LHCN-M2 (cell line): ENCODE results near the gene KCNQ2. TPM values are rescaled to one million over a fixed set of nuclear protein-coding genes. Genes with fewer than 3 reads are reported as not detected.

Source experiments
- DNase-seq: peaks from one replicate; pipeline ENCODE4 v3.0.0-alpha.2; 2012; ENCODE audit warnings: low read depth
- total RNA-seq: library from RNA; depleted of rRNA; stranded (reverse); fragments of >200 nt; gene quantifications from 2 replicates; pipeline ENCODE4 v1.2.3, GENCODE V29; 2014

The KCNQ2 gene
- total RNA-seq, 1 experiment from 2014 or later, result not detected

DNA sequence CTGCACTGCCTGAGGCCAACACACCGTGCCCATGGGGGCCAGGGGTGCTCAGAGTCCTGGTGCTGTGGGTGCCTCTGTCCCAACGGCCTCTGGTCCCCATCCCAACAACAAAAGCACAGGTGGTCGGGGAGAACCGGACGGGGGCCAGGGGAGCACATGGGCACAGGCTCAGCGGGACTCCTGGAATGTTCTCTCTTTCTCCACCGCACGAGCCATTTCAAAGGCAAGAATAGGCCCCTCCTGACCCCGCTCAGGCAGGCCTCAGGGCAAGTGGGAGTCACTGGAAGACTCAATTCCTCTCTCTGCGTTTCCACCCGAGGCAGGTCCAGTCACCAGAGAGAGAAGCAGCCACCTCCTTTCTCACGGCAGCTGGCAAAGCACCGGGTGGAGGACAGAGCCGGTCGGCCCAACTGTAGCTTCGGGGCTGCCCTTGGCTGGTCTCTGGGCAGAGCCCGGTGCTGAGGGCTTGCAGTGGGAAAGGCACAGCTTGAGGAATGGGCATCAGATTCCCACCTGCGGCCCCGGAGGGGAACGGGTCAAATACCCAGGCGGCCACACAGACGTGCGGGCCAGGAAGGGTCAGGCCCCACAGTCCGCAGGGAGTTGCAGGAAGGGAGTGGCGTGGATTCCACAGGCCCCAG, 55.2 kb downstream of the KCNQ2 start:
- DNase-seq, result no peak

DNA sequence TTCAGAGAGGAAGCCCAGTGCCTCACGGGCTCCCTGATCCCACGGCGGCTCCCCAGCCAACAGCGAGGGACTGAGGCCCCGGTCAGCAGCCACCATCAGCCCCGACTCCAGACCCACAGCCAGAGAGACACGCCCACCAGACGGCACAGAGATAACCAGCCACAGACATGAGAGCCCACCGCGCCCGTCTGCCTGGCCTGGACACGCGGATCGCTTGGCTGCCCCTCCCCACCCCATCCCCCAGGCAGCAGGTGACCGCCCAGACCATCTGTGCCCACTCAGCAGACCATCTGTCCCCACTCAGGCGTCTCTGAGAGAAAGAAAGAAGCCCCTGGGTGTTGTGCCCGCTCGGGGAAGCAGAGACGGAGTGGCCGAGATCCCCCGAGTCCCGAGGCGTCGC, 55.8 kb downstream of the KCNQ2 start:
- no peak for DNase-seq

DNA sequence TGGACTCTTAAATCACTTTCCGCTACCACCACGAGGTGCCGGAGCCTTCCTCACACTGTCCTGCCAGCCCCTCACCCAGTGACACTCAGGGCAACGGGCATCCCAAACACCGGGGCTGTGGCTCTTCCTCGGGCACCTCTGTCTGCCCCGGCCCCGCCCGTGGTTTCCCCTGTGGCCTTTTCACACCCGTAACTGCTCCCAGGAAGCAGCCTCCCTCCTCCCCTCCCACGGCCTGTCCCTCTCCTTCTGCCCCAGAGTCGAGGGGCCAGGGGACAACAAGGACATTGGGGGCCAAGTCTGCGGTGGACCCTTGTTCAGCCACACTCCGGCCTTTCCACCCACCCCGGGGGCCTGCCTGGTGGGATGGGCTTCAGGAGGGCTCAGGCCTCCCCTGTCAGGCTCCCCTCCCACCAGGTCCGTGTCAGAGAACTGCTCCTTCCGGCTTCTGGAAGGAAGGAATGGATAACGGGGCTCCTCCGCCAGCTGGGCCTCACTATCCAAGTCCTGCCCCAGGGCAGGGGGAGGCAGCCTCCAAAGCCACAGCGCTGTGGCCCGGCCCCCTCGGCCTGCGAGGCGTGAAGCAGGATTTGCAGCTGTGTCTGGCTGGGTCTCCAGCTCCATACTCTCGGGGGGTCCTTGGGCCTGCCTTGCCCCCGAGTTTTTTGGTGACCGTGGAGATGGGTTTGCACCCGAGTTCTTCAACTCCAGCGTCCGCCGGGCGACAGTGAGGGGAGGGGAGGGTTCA, 56.6 kb downstream of the KCNQ2 start:
- no peak for DNase-seq

DNA sequence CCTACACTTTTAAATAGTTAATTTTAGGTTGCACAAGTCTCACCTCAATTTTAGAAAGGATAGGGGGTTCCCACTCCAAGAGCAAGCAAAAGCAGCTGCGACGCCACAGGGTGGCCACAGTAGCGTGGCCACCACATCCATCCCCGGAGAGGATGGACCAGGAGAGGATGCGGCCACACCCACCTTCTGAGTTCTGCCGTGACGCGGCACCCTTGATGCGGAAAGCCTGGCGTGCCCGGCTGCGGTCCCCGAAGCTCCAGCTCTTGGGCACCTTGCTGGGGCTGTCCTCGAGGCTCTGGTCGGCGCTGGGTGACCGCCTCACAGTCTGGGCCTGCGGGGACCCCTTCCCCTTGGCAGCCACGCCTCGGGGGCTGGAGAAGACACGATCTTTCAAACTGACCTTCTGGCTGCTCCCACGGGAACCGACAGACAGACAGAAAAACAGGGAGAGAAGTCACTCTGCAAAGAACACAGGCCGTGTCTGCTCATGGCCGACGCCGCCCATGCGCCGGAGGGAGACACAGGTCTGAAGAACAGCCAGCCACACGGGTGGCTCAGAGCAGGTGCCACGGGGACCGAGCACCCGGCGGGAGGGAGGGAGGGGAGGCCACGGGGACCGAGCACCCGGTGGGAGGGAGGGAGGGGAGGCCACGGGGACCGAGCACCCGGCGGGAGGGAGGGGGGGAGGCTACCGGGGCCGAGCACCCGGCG, 57.6 kb downstream of the KCNQ2 start:
- no peak for DNase-seq

DNA sequence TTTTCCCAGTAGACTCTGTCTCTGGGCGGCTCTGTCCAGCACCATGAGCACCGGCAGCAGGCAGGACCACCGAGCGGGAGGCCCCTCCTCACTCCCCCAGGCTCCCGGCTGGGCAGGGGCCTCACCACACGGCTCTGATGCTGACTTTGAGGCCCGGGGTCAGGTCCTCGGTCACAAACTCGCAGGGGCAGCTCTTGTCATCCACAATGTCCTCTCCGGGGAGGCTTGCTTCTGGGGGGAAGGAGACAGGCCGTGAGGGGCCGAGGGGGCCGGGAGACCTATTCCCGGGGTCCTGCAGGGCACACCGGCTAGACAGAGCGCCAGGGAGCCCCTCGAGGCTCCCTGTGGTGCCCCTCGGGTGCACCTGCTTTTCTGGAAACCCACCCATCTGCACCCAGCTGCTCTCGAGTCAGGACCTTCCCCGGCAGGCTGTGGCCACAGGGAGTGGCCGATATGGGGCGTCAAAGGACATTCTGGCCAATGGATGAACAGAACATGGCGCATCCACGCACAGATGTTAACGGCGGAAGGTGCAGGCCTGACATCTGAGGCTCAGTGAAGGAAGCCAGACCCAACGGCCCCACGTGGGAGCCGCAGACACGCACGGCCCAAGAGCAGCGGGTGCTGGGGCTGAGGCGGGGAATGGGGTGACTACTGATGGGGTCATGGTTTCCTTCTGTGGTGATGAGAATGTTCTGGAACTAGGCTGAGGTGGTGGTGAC, 58.3 kb downstream of the KCNQ2 start:
- DNase-seq, result no peak

DNA sequence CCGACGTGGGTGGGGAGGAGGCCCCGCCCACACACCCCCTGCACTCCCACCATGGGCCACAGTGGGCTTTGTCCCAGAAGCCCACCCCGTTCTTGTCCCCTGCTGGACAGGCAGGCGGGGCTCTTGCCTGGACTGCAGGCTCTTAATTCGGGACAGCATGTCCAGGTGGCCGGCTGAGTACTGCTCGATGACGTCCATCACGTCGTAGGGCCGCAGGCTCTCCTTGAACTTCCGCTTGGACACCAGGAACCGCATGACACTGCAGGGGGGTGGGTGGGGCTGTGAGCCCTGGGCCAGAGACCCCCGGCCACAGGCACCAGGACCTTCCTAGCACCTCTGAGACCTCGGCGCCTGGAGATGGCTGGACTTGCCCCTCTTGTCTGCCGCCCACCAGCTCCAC, 59.1 kb downstream of the KCNQ2 start:
- DNase-seq, result no peak

DNA sequence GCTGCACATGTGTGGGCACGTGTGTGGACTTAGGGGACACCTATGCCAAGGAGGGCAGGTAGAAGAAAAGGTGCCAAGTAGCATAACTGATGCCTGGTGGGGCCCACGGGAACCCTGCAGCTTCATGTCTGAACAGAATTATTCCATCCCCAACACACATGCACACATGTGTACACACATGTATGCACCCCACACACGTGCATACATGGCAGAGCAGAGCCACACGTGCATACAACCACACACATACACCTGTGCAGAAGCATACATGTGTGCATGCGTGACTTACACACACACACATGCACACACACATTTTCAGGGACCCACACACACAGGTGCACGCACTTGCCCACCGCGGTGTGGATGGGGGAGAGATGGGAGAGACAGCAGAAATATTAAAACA, 59.6 kb downstream of the KCNQ2 start:
- DNase-seq, result no peak

DNA sequence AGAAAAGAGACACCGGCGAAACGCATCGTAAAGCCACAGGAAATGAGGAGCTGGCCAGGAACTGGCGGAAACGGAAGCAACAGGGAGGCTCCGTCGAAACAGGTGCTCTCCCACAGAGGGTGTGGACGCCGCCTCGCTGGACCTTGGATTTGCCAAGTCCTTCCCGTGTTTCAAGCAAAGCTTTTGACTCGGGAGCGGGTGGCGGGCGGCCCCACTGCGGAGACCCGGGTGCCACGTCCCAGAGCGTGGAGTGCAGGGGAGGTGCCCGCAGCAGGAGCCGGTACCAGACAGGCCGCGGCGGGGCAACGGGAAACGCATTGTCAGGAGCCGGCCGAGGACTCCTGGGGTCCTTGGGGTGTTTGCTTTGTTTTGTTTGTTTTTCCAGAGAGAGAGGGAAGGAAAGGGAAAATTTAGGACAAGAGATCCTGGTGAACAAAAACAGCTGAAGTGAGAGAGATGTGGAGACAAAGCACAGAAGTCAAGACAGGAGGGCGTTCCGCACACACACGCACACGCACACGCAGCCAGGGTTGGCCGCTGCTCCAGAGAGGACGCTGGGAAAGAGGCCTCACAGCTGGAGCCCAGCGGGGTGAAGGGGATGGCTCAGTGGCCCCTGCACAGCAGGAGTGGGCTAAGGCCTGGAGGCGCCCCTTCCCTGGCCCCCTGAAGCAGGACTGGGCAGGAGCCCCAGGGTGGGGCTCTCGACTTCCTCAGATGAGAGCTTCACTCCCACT, 60.4 kb downstream of the KCNQ2 start:
- DNase-seq, result no peak

DNA sequence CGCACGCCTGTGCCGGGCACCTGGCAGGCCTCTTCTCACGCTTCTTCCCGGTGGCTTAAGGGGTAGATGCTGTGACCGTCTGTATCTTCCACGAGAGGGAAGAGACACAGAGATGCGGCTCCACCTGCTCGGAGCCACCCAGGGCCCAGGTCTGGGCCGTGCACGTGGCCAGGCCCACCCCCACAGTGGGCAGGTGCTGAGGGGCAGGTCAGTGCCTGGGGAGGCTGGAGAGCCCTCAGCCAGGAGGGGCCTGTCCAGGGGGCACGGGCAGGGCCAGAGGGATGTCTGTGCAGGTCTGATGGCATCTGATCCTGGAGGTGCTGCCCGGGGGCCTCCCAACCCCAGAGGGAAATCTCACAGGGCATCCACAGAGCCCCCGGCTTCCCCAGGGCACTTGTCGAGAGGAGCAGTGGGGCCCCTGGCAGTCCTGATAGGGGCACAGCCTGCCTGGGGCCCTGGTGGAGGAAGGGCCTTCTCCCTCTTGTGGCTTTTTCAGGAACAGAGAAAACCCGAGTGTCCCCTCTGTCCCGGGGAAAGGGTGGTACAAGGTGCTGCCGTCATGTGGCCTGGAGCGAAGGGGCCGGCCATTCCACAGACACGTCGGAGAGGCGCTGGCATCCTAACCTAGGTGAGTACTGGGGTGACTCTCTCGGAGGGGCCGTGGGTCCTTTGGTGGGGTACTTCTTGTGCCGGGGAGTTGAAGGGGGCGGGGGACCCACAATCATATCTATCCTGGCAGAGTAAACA, 61.1 kb downstream of the KCNQ2 start:
- no peak for DNase-seq

DNA sequence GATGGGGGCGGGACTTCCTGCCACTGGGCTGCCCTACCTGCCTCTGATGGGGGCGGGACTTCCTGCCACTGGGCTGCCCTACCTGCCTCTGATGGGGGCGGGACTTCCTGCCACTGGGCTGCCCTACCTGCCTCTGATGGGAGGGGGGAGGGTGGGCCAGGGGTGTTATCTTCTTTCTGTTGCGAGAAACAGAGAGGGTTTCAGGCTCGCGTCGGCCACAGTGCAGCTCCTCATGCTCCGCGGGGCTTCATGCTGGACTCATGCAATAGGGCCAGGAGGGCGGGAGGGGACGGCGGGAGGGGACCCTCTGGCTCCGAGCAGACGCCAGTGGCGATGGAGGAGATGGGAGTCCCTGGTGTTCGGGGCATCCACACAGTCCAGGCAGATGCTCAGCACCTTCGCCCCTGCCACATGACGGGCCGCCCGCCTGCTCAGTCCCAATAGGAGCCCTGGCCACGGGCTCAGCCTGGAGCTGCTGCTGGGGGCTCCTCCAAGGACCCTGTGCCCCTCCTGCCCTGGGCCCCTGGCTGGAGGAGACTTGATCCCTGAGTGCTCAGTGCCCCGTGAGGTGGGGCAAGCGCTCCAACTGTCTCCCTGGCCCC, 62.5 kb downstream of the KCNQ2 start:
- DNase-seq, result no peak

DNA sequence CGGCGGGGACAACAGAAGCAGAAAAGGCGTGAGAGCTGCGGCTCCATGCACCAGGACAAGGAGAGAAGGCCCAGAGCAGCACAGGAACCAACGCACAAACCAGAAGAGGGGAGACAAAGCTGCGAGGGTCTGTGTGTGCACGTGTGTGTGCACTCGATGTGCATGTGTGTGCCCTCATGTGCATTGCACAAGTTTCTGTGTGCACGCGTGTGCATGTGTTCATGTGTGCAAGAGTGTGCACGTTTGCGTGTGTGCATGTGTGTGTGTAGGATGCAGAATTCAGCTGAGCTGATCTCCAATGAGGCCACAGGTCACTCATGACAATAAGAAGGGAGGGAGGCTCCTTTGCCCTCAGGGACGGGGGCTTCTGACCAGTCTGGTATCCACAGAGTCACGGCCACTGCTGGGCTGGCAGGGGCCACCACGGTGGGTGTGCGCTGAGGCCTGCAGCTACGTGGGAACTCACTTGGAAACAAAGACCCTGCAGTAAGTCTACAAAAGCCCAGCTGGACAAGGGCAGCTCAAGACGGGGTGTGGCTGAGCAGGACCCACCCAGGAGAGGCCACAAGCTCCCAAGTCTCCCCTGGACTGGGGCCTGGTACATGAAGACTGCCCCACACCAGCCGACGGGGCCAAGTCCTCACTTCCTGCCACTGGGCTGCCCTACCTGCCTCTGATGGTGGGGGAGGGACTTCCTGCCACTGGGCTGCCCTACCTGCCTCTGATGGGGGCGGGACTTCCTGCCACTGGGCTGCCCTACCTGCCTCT, 63.2 kb downstream of the KCNQ2 start:
- no peak for DNase-seq

DNA sequence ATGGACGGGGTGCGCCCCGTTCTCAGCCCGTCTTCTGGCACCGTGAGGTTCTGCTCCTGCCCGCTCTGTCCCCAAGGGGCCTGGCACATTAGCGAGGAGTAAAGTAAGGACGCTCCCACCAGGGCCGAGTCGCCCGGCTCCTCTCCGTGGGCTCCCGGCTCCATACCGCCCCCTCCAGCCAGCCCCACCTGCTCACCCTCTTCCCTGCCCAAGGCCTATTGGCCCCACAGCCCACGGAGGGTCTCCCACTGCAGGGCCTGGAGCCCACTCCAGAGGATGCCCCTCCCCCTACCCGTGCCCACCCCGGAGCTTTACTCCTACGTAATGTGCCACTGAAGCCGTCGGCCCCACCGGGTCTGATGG, 63.8 kb downstream of the KCNQ2 start:
- no peak for DNase-seq

DNA sequence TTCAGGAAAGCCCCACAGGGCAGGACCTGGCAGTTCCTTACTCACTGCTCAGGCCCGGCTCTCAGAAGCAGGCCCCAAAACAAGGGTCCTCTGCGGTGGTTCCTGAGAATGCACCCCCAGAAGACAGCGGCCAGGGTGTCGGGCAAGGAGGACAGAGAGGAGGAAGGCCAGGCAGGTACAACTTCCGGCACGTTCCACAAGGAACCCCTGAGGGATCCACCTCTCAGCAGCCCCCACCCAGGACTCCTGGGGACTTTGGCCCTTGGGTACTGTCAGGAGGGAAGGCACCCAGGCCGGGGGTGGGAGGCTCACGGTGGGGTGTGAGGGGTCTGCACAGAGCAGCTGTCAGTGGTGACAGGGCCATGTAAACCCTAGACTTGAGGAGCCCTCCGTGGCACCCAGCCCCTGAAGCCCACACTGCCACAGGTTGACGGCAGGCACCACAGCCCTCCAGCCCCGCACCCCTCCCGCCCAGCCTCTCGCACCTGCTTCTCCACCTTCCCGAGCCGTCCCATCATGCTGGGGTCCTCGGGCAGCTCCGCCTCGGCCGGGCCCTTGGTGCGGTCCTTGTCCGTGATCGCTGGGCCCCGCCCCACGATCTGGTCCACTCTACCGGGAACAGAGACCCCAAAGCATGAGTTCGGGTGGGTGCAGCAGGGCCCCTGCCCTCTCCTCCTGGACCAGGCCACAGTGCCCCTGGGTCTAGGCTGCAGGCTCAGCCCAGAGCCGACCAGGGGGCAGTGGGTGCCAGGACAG, 64.3 kb downstream of the KCNQ2 start:
- no peak for DNase-seq

DNA sequence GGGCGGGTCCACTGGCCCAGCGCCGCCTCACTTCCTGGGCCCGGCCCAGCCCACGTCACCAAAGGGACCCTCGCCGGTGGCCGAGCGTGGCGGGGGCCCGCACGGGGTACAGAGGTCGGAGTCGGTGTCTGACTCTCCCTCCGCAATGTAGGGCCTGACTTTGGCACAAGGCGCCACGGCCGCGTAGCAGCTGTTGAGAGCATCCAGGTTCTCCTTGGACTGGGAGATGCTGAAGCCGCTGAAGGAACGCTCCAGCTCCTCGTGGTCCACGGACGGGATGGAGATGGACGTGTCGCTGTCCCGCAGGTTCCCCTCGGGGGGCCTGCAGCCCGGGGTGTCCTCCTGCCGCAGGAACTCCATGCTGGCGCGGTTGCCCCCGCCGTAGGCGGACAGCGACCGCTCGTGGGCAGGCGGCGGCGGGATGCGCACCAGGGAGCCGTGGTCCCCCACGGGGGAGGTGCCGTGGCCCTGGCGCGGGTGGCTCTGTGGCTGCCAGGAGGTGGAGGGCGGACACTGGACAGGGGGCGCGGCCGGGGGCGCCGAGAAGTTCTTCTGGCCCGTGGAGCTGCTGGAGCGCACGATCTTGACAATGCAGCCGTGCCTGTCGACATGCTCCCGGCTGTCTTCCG, 65.7 kb downstream of the KCNQ2 start:
- no peak for DNase-seq

DNA sequence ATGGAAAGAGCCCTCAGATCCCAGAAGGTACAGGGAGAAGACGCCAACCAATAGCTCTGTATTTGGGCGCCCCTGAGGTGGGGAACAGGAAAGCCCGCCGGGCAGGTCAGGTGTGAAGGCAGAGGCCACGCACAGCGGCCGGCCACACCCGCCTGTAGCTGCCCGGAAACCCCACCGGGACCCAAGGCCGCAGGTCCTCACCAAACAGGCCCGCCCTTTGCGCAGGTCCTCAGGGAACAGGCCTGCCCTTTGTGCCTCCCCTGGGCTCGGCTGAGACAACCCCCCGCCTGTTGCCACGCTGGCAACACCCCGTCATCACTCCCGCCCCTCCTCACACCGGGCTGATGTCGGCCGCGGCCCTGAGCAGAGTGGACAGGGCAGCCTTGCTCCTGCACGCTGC, 66.4 kb downstream of the KCNQ2 start:
- no peak for DNase-seq

DNA sequence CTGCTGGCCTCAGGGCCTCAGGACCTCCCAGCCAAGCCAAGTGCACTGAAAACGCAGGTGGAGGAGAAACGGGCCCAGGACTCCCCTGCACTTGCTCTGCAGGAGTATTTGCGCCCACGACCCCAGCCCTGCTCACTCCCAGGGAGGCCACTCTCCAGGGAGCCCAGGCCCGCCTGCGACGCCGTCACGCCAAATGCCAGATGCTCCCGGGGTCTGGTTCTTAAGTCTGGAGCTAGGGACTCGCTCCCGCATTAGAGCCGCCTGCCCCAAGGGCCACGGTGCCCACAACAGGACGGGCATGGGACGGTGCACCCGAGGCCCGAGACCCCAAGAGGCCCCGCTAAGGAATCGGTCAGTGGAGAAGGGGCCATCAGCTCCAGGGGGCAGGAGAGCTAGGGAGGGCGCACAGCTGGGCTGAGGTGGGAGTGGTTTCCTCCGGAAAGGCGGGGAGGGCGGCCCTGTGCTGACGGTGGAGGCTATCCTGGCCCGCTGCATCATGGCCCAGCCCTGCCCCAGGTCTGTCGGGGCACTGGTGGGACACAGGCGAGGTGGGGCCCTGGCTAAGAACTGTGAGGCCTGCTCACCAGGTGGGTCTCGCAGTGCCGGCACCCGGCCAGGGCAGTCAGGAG, 67.2 kb downstream of the KCNQ2 start:
- no peak for DNase-seq

DNA sequence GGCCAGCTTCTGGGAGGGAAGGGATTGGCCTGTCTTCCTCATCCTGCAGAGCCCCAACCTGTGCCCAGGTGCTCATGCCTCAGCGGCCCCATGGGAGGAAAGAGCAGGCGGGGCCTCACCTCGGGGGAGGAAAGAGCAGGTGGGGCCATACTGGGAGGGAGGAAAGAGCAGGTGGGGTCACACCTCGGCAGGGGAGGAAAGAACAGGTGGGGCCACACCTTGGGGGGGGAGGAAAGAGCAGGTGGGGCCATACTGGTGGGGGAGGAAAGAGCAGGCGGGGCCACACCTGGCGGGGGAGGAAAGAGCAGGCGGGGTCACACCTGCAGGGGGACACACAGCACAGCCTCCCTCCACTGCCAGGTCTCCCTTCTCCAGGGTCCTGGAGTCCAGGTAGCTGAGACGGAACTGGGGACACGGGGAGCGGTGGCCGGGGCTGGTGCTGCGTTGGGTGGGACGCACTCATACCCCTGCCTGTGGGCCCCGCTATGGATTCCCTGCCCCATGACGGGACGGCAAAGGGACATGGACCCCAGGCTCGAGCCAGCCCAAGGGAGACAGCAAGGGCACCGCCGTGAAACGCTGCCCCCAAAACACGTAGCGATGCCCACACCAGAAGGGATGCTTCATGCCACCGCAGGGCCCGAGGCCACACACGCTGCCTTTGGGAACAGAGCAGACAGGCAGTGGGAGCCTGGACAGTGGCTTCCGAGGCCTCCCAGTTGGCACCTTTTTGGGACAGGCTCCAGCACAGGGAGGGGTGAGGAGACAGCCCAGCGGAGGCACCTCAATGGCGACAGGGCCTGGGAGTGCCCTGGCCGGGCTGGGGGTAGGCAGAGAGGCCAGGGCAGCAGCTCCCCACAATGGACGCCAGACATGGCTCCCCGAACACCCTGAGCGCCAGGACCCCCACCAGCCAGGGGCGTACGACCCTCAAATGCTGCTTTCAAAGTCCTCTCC, 68.0 kb downstream of the KCNQ2 start:
- DNase-seq, result no peak
